ENCODE data around the gene KCNQ1.

Gene KCNQ1

GRCh38 chr11:2878782-2879181 is 434.0 kb downstream of the KCNQ1 start:
- no peak overlapping the region for H3K4me3 ChIP-seq (ENCODE audit: control insufficient read depth, low read depth, low read length)
- TF ChIP-seq CTCF (IDR thresholded peaks at IDR 0.05; ENCODE audit: control insufficient read depth, insufficient read depth, low read depth, low read length, missing control alignments): no peak
- no peak for DNase-seq (ENCODE audit: low read depth)

- TF ChIP-seq CTCF (IDR thresholded peaks at IDR 0.05; ENCODE audit: control insufficient read depth, insufficient read depth, low read depth, low read length, missing control alignments): no peak
- DNase-seq (ENCODE audit: low read depth): no peak
- no peak overlapping the region for H3K4me3 ChIP-seq (ENCODE audit: control insufficient read depth, low read depth, low read length)
Observed at GRCh38 chr11:2880646-2881045, 435.8 kb downstream of the KCNQ1 start.

GRCh38 chr11:2881076-2881980 is 436.5 kb downstream of the KCNQ1 start:
- DNase-seq (ENCODE audit: low read depth): no peak
- TF ChIP-seq CTCF (IDR thresholded peaks at IDR 0.05; ENCODE audit: control insufficient read depth, insufficient read depth, low read depth, low read length, missing control alignments): no peak
- no peak overlapping the region for H3K4me3 ChIP-seq (ENCODE audit: control insufficient read depth, low read depth, low read length)

- no peak overlapping the region for H3K4me3 ChIP-seq (ENCODE audit: control insufficient read depth, low read depth, low read length)
- TF ChIP-seq CTCF (IDR thresholded peaks at IDR 0.05; ENCODE audit: control insufficient read depth, insufficient read depth, low read depth, low read length, missing control alignments): no peak
- DNase-seq (ENCODE audit: low read depth): no peak
Observed at GRCh38 chr11:2881981-2882375, 437.2 kb downstream of the KCNQ1 start.

- no peak for DNase-seq (ENCODE audit: low read depth)
- TF ChIP-seq CTCF (IDR thresholded peaks at IDR 0.05; ENCODE audit: control insufficient read depth, insufficient read depth, low read depth, low read length, missing control alignments): no peak
- H3K4me3 ChIP-seq (ENCODE audit: control insufficient read depth, low read depth, low read length): no peak overlapping the region
Observed at GRCh38 chr11:2882396-2883110, 437.7 kb downstream of the KCNQ1 start.

- no peak for TF ChIP-seq CTCF (IDR thresholded peaks at IDR 0.05; ENCODE audit: control insufficient read depth, insufficient read depth, low read depth, low read length, missing control alignments)
- H3K4me3 ChIP-seq (ENCODE audit: control insufficient read depth, low read depth, low read length): peak overlapping the region; percentile 20
- no peak for DNase-seq (ENCODE audit: low read depth)
Observed at GRCh38 chr11:2883640-2883978, 438.8 kb downstream of the KCNQ1 start.
